GM12878 (cell line): ENCODE measurements around the gene BTG1.

Experiments used
- BHLHE40 ChIP-seq, 2 experiments: fragments of 450-650 bp in 1 of 2; IDR thresholded peaks; 2 replicates each; pipeline ENCODE4 v1.6.1; 2011 to 2017; ENCODE audit warnings: low read depth in 2 of 2, borderline replicate concordance in 1 of 2, improper control_type of control experiment in 1 of 2, low read length in 1 of 2, mild to moderate bottlenecking in 1 of 2
- ETV6 ChIP-seq, 2 experiments: fragments of 450-650 bp in 1 of 2; IDR thresholded peaks in 1 of 2; conservative IDR thresholded peaks in 1 of 2; 2 replicates each; pipeline ENCODE4 v1.6.1; 2014; ENCODE audit warnings: antibody characterized with exemption in 1 of 2, borderline replicate concordance in 1 of 2, low read depth in 1 of 2, mild to moderate bottlenecking in 1 of 2, moderate library complexity in 1 of 2
- JUNB ChIP-seq: IDR thresholded peaks from 2 replicates; pipeline ENCODE4 v1.6.1; 2016; ENCODE audit warnings: antibody characterized with exemption, mild to moderate bottlenecking
- KAT2A ChIP-seq: conservative IDR thresholded peaks from 2 replicates; pipeline ENCODE4 v1.6.1; 2011; ENCODE audit warnings: low read depth, low read length; ENCODE audit not compliant: control insufficient read depth
- POLR2A ChIP-seq: IDR thresholded peaks from 2 replicates; pipeline ENCODE4 v1.6.1; 2011; ENCODE audit warnings: low read depth, mild to moderate bottlenecking, low read length
- POLR2AphosphoS5 ChIP-seq: IDR thresholded peaks from 2 replicates; pipeline ENCODE4 v1.6.1; 2011; ENCODE audit warnings: mild to moderate bottlenecking, low read length, inconsistent platforms
- STAT3 ChIP-seq: IDR thresholded peaks from 2 replicates; pipeline ENCODE4 v1.6.1; 2011; ENCODE audit warnings: low read depth, low read length, improper control_type of control experiment
- ZNF24 ChIP-seq: fragments of 450-650 bp; IDR thresholded peaks from 2 replicates; pipeline ENCODE4 v1.6.1; 2017; ENCODE audit warnings: antibody characterized with exemption, mild to moderate bottlenecking
- TF ChIP-seq, protein P1 (sequence below), 3 experiments: IDR thresholded peaks in 2 of 3; conservative IDR thresholded peaks in 1 of 3; 2 replicates each; pipeline ENCODE4 v1.5.1; 2011; ENCODE audit warnings: low read depth in 3 of 3, low read length in 3 of 3, mild to moderate bottlenecking in 3 of 3, control low read depth in 2 of 3, moderate library complexity in 2 of 3, inconsistent platforms in 1 of 3, mixed read lengths in 1 of 3; ENCODE audit not compliant: control insufficient read depth in 2 of 3, insufficient read depth in 1 of 3; ENCODE audit errors: extremely low read depth in 1 of 3
- TF ChIP-seq, protein P2 (sequence below): fragments of 150-350 bp; IDR thresholded peaks from 2 replicates; pipeline ENCODE4 v1.6.1; 2016; ENCODE audit warnings: low read depth, low read length
- TF ChIP-seq, protein P3 (sequence below): fragments of 450-650 bp; conservative IDR thresholded peaks from 2 replicates; pipeline ENCODE4 v1.6.1; 2017; ENCODE audit warnings: mild to moderate bottlenecking, moderate library complexity
- TF ChIP-seq, protein P4 (sequence below): fragments of 450-650 bp; IDR thresholded peaks from 2 replicates; pipeline ENCODE4 v1.6.1; 2017; ENCODE audit warnings: antibody characterized with exemption, mild to moderate bottlenecking, moderate library complexity
- TF ChIP-seq, protein P5 (sequence below): IDR thresholded peaks from 2 replicates; pipeline ENCODE4 v1.6.1; 2011; ENCODE audit warnings: borderline replicate concordance, low read depth, mild to moderate bottlenecking, moderate library complexity, mixed read lengths, low read length; ENCODE audit not compliant: insufficient read depth; ENCODE audit errors: extremely low read length

DNA sequence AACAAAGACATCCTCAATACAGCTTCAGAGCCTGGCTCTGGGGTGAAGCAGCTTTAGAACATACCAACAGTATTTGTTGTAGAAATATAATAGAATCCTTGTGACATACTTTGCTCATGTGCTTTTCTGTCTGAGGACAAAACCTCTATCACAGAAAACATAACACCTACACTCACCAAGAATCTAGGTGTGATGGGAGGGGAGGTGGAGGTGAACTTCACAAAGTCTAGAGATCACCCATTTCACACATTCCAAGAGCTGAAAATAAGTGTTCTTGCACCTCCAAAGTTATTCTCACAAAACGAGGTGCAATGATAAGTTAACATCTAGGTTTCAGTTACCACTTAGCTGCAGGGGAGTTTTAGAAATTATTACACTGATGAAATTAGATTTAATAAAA lies 32.7 kb upstream of the BTG1 start:
- TF ChIP-seq, protein P1, sequence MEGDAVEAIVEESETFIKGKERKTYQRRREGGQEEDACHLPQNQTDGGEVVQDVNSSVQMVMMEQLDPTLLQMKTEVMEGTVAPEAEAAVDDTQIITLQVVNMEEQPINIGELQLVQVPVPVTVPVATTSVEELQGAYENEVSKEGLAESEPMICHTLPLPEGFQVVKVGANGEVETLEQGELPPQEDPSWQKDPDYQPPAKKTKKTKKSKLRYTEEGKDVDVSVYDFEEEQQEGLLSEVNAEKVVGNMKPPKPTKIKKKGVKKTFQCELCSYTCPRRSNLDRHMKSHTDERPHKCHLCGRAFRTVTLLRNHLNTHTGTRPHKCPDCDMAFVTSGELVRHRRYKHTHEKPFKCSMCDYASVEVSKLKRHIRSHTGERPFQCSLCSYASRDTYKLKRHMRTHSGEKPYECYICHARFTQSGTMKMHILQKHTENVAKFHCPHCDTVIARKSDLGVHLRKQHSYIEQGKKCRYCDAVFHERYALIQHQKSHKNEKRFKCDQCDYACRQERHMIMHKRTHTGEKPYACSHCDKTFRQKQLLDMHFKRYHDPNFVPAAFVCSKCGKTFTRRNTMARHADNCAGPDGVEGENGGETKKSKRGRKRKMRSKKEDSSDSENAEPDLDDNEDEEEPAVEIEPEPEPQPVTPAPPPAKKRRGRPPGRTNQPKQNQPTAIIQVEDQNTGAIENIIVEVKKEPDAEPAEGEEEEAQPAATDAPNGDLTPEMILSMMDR (IDR thresholded peaks at IDR 0.05 in 2 of 3, conservative IDR thresholded peaks at IDR 0.05 in 1 of 3; ENCODE audit: control insufficient read depth in 2 of 3, extremely low read depth in 1 of 3, insufficient read depth in 1 of 3, low read depth in 3 of 3, low read length in 3 of 3), result no peak
- TF ChIP-seq, protein P2, sequence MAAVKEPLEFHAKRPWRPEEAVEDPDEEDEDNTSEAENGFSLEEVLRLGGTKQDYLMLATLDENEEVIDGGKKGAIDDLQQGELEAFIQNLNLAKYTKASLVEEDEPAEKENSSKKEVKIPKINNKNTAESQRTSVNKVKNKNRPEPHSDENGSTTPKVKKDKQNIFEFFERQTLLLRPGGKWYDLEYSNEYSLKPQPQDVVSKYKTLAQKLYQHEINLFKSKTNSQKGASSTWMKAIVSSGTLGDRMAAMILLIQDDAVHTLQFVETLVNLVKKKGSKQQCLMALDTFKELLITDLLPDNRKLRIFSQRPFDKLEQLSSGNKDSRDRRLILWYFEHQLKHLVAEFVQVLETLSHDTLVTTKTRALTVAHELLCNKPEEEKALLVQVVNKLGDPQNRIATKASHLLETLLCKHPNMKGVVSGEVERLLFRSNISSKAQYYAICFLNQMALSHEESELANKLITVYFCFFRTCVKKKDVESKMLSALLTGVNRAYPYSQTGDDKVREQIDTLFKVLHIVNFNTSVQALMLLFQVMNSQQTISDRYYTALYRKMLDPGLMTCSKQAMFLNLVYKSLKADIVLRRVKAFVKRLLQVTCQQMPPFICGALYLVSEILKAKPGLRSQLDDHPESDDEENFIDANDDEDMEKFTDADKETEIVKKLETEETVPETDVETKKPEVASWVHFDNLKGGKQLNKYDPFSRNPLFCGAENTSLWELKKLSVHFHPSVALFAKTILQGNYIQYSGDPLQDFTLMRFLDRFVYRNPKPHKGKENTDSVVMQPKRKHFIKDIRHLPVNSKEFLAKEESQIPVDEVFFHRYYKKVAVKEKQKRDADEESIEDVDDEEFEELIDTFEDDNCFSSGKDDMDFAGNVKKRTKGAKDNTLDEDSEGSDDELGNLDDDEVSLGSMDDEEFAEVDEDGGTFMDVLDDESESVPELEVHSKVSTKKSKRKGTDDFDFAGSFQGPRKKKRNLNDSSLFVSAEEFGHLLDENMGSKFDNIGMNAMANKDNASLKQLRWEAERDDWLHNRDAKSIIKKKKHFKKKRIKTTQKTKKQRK, result no peak
- TF ChIP-seq POLR2A (no peak), STAT3 (no peak), ETV6 (conservative IDR thresholded peaks at IDR 0.05 in 1 of 2, IDR thresholded peaks at IDR 0.05 in 1 of 2; ENCODE audit: borderline replicate concordance in 1 of 2, low read depth in 1 of 2) (no peak), POLR2AphosphoS5 (no peak), KAT2A (no peak), JUNB (no peak), BHLHE40 (IDR thresholded peaks at IDR 0.05; ENCODE audit: borderline replicate concordance in 1 of 2, low read depth in 2 of 2, low read length in 1 of 2) (peak in 1 of 2 experiments; percentile 40; a peak in 1 of 4 replicates), ZNF24 (no peak)
- TF ChIP-seq, protein P3, sequence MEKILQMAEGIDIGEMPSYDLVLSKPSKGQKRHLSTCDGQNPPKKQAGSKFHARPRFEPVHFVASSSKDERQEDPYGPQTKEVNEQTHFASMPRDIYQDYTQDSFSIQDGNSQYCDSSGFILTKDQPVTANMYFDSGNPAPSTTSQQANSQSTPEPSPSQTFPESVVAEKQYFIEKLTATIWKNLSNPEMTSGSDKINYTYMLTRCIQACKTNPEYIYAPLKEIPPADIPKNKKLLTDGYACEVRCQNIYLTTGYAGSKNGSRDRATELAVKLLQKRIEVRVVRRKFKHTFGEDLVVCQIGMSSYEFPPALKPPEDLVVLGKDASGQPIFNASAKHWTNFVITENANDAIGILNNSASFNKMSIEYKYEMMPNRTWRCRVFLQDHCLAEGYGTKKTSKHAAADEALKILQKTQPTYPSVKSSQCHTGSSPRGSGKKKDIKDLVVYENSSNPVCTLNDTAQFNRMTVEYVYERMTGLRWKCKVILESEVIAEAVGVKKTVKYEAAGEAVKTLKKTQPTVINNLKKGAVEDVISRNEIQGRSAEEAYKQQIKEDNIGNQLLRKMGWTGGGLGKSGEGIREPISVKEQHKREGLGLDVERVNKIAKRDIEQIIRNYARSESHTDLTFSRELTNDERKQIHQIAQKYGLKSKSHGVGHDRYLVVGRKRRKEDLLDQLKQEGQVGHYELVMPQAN, result no peak
- TF ChIP-seq, protein P4, sequence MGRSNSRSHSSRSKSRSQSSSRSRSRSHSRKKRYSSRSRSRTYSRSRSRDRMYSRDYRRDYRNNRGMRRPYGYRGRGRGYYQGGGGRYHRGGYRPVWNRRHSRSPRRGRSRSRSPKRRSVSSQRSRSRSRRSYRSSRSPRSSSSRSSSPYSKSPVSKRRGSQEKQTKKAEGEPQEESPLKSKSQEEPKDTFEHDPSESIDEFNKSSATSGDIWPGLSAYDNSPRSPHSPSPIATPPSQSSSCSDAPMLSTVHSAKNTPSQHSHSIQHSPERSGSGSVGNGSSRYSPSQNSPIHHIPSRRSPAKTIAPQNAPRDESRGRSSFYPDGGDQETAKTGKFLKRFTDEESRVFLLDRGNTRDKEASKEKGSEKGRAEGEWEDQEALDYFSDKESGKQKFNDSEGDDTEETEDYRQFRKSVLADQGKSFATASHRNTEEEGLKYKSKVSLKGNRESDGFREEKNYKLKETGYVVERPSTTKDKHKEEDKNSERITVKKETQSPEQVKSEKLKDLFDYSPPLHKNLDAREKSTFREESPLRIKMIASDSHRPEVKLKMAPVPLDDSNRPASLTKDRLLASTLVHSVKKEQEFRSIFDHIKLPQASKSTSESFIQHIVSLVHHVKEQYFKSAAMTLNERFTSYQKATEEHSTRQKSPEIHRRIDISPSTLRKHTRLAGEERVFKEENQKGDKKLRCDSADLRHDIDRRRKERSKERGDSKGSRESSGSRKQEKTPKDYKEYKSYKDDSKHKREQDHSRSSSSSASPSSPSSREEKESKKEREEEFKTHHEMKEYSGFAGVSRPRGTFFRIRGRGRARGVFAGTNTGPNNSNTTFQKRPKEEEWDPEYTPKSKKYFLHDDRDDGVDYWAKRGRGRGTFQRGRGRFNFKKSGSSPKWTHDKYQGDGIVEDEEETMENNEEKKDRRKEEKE, result no peak
- TF ChIP-seq, protein P5, sequence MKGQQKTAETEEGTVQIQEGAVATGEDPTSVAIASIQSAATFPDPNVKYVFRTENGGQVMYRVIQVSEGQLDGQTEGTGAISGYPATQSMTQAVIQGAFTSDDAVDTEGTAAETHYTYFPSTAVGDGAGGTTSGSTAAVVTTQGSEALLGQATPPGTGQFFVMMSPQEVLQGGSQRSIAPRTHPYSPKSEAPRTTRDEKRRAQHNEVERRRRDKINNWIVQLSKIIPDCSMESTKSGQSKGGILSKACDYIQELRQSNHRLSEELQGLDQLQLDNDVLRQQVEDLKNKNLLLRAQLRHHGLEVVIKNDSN, result no peak
